GM23338 (cell line): Measurements from ENCODE around the gene PLEKHG4. TPM values are rescaled to one million over a fixed set of nuclear protein-coding genes. Genes with fewer than 3 reads are reported as not detected.

Experiments
- ATAC-seq: fragments of 200-7000 bp; cut with Tn5 transposase; 3 replicates; pipeline ENCODE4 v1.9.1; 2020
- DNase-seq: peaks from one replicate; pipeline ENCODE4 v3.0.0-alpha.2; 2015; ENCODE audit warnings: low spot score
- H2AFZ ChIP-seq: fragments of 200-600 bp; sonication (generic); 2 replicates; pipeline ENCODE4 v1.8.0; 2016; ENCODE audit warnings: antibody characterized with exemption, mild to moderate bottlenecking, moderate library complexity
- H3F3A ChIP-seq: fragments of 200-600 bp; sonication (generic); replicated peaks from 2 replicates; pipeline ENCODE4 v1.8.0; 2017; ENCODE audit warnings: antibody characterized with exemption, mixed run types, low read depth
- H3K27ac ChIP-seq: fragments of 200-600 bp; sonication (generic); 2 replicates; pipeline ENCODE4 v1.6.1; 2016; ENCODE audit warnings: low read depth
- H3K27me3 ChIP-seq: fragments of 200-600 bp; sonication (generic); 2 replicates; pipeline ENCODE4 v1.8.0; 2016; ENCODE audit warnings: mild to moderate bottlenecking, mixed run types, moderate library complexity; ENCODE audit not compliant: insufficient read depth
- H3K36me3 ChIP-seq: fragments of 200-600 bp; sonication (generic); 2 replicates; pipeline ENCODE4 v1.8.0; 2016; ENCODE audit warnings: mild to moderate bottlenecking; ENCODE audit not compliant: insufficient read depth
- H3K4me1 ChIP-seq: fragments of 200-600 bp; sonication (generic); 2 replicates; pipeline ENCODE4 v1.8.0; 2016; ENCODE audit warnings: mild to moderate bottlenecking, moderate library complexity; ENCODE audit not compliant: insufficient read depth
- H3K4me2 ChIP-seq: fragments of 200-600 bp; sonication (generic); 2 replicates; pipeline ENCODE4 v1.7.1; 2017; ENCODE audit warnings: mixed run types
- H3K4me3 ChIP-seq: fragments of 200-600 bp; sonication (generic); 2 replicates; pipeline ENCODE4 v1.6.1; 2016; ENCODE audit warnings: mixed run types
- H3K79me2 ChIP-seq: fragments of 200-600 bp; sonication (generic); replicated peaks from 2 replicates; pipeline ENCODE4 v1.8.0; 2017; ENCODE audit warnings: mild to moderate bottlenecking; ENCODE audit not compliant: insufficient read depth
- H3K9me2 ChIP-seq: fragments of 200-600 bp; sonication (generic); 2 replicates; pipeline ENCODE4 v1.8.0; 2017; ENCODE audit not compliant: insufficient read depth
- H4K20me1 ChIP-seq: fragments of 200-600 bp; sonication (generic); replicated peaks from 2 replicates; pipeline ENCODE4 v1.8.0; 2017; ENCODE audit warnings: mild to moderate bottlenecking; ENCODE audit not compliant: insufficient read depth
- H3K27ac Mint-ChIP-seq: 2 replicates; pipeline ENCODE4 v1.8.0; 2020; ENCODE audit warnings: inconsistent platforms, mild to moderate bottlenecking, moderate library complexity, mixed read lengths
- H3K27me3 Mint-ChIP-seq: 3 replicates; pipeline ENCODE4 v1.8.0; 2022; ENCODE audit warnings: low read depth, mild to moderate bottlenecking, moderate library complexity, mixed read lengths, inconsistent platforms; ENCODE audit not compliant: insufficient read depth, poor library complexity
- H3K36me3 Mint-ChIP-seq: 3 replicates; pipeline ENCODE4 v1.8.0; 2021; ENCODE audit warnings: low read depth, mild to moderate bottlenecking, inconsistent platforms, moderate library complexity, mixed read lengths
- H3K4me1 Mint-ChIP-seq: 3 replicates; pipeline ENCODE4 v1.8.0; 2020; ENCODE audit warnings: mild to moderate bottlenecking, inconsistent platforms, mixed read lengths
- H3K4me3 Mint-ChIP-seq: 3 replicates; pipeline ENCODE4 v1.8.0; 2021; ENCODE audit warnings: moderate library complexity, mild to moderate bottlenecking, inconsistent platforms, mixed read lengths
- H3K9me3 Mint-ChIP-seq: 3 replicates; pipeline ENCODE4 v1.8.0; 2020; ENCODE audit warnings: moderate library complexity, mild to moderate bottlenecking, inconsistent platforms, mixed read lengths
- CREB1 ChIP-seq: fragments of 250-450 bp; sonication (Bioruptor Pico); IDR thresholded peaks from 2 replicates; pipeline ENCODE4 v1.5.0; 2020; ENCODE audit warnings: low read depth, mild to moderate bottlenecking, moderate library complexity
- CTCF ChIP-seq, 2 experiments: fragments of 200-600 bp in 1 of 2; sonication (generic) in 1 of 2; conservative IDR thresholded peaks; 2 replicates each; pipeline versions ENCODE4 v1.5.1 to v1.6.1; 2016 to 2017; ENCODE audit warnings: antibody characterized with exemption in 2 of 2, low read depth in 2 of 2, mild to moderate bottlenecking in 2 of 2, moderate library complexity in 1 of 2
- ETS1 ChIP-seq: IDR thresholded peaks from 2 replicates; pipeline ENCODE4 v1.6.1; 2016; ENCODE audit warnings: antibody characterized with exemption
- EZH2 ChIP-seq: fragments of 200-600 bp; sonication (generic); IDR thresholded peaks from one replicate; pipeline ENCODE4 v1.8.0; 2017; ENCODE audit warnings: antibody characterized with exemption, mild to moderate bottlenecking, low read depth; ENCODE audit not compliant: unreplicated experiment
- EZH2phosphoT487 ChIP-seq: fragments of 200-600 bp; sonication (generic); IDR thresholded peaks from one replicate; pipeline ENCODE4 v1.8.1; 2018; ENCODE audit warnings: antibody characterized with exemption; ENCODE audit not compliant: unreplicated experiment
- JUNB ChIP-seq: IDR thresholded peaks from one replicate; pipeline ENCODE4 v1.6.1; 2016; ENCODE audit warnings: antibody characterized with exemption; ENCODE audit not compliant: unreplicated experiment
- NANOG ChIP-seq: IDR thresholded peaks from 2 replicates; pipeline ENCODE4 v1.6.1; 2016; ENCODE audit warnings: antibody characterized with exemption, borderline replicate concordance
- POLR2AphosphoS5 ChIP-seq: IDR thresholded peaks from 2 replicates; pipeline ENCODE4 v1.6.1; 2016; ENCODE audit warnings: antibody characterized with exemption, low read depth
- REST ChIP-seq: IDR thresholded peaks from one replicate; pipeline ENCODE4 v1.6.1; 2018; ENCODE audit warnings: antibody characterized with exemption; ENCODE audit not compliant: unreplicated experiment
- STAT1 ChIP-seq: IDR thresholded peaks from one replicate; pipeline ENCODE4 v1.6.1; 2016; ENCODE audit warnings: antibody characterized with exemption; ENCODE audit not compliant: unreplicated experiment
- ZNF114 ChIP-seq: fragments of 250-450 bp; sonication (Bioruptor Pico); IDR thresholded peaks from 2 replicates; pipeline ENCODE4 v1.5.0; 2020; ENCODE audit warnings: mild to moderate bottlenecking, moderate library complexity
- ZNF331 ChIP-seq: fragments of 250-450 bp; sonication (Bioruptor Pico); IDR thresholded peaks from 2 replicates; pipeline ENCODE4 v1.5.0; 2020; ENCODE audit warnings: low read depth, mild to moderate bottlenecking, moderate library complexity
- polyA plus RNA-seq: library from polyadenylated mRNA; unstranded; fragments of >200 nt; fragmentation: Nextera tagmentation; extraction: Ambion mirVana; gene quantifications from 2 replicates; pipeline ENCODE4 v1.2.1, GENCODE V29; 2016
- total RNA-seq: library from RNA; depleted of rRNA; stranded (reverse); fragments of >200 nt; shearing (Covaris generic); gene quantifications from 2 replicates; pipeline ENCODE4 v1.2.3, GENCODE V29; 2014
- TF ChIP-seq, protein P1 (sequence below): fragments of 250-450 bp; sonication (Bioruptor Pico); IDR thresholded peaks from 2 replicates; pipeline ENCODE4 v1.5.0; 2020; ENCODE audit warnings: mild to moderate bottlenecking, moderate library complexity

PLEKHG4 gene
- total and polyA plus RNA-seq, 2 experiments from 2014 or later: 3.2 to 10.3 TPM

- no peaks in the 10 kb centered on the region; the same call in 1 of the 2 replicates for H3K36me3 ChIP-seq
- H3K4me1 ChIP-seq: peaks cover 9% of the 10 kb centered on the region
- H3K27ac ChIP-seq: no peak overlapping the region
- no peak for ATAC-seq
- no peaks in the 10 kb centered on the region for H3K79me2 ChIP-seq
- H3F3A ChIP-seq: peaks cover 4% of the 10 kb centered on the region; the same call in 1 of the 2 replicates
- no peak overlapping the region for H2AFZ ChIP-seq
- Mint-ChIP-seq H3K27ac (no peak overlapping the region), H3K9me3 (no peaks in the 10 kb centered on the region), H3K4me1 (peaks cover 16% of the 10 kb centered on the region), H3K36me3 (peaks cover 4% of the 10 kb centered on the region; the same call in 2 of the 3 replicates), H3K27me3 (peaks cover 18% of the 10 kb centered on the region), H3K4me3 (no peak overlapping the region)
- no peak overlapping the region for H3K4me2 ChIP-seq
- peaks cover 32% of the 10 kb centered on the region for H3K27me3 ChIP-seq
- no peak for DNase-seq
- no peaks in the 10 kb centered on the region for H3K9me2 ChIP-seq
- no peak overlapping the region for H3K4me3 ChIP-seq
- H4K20me1 ChIP-seq: no peaks in the 10 kb centered on the region; the same call in none of the 2 replicates
- no peak for TF ChIP-seq REST
- no peak for TF ChIP-seq EZH2phosphoT487
- no peak for TF ChIP-seq CREB1
- TF ChIP-seq, protein P1, sequence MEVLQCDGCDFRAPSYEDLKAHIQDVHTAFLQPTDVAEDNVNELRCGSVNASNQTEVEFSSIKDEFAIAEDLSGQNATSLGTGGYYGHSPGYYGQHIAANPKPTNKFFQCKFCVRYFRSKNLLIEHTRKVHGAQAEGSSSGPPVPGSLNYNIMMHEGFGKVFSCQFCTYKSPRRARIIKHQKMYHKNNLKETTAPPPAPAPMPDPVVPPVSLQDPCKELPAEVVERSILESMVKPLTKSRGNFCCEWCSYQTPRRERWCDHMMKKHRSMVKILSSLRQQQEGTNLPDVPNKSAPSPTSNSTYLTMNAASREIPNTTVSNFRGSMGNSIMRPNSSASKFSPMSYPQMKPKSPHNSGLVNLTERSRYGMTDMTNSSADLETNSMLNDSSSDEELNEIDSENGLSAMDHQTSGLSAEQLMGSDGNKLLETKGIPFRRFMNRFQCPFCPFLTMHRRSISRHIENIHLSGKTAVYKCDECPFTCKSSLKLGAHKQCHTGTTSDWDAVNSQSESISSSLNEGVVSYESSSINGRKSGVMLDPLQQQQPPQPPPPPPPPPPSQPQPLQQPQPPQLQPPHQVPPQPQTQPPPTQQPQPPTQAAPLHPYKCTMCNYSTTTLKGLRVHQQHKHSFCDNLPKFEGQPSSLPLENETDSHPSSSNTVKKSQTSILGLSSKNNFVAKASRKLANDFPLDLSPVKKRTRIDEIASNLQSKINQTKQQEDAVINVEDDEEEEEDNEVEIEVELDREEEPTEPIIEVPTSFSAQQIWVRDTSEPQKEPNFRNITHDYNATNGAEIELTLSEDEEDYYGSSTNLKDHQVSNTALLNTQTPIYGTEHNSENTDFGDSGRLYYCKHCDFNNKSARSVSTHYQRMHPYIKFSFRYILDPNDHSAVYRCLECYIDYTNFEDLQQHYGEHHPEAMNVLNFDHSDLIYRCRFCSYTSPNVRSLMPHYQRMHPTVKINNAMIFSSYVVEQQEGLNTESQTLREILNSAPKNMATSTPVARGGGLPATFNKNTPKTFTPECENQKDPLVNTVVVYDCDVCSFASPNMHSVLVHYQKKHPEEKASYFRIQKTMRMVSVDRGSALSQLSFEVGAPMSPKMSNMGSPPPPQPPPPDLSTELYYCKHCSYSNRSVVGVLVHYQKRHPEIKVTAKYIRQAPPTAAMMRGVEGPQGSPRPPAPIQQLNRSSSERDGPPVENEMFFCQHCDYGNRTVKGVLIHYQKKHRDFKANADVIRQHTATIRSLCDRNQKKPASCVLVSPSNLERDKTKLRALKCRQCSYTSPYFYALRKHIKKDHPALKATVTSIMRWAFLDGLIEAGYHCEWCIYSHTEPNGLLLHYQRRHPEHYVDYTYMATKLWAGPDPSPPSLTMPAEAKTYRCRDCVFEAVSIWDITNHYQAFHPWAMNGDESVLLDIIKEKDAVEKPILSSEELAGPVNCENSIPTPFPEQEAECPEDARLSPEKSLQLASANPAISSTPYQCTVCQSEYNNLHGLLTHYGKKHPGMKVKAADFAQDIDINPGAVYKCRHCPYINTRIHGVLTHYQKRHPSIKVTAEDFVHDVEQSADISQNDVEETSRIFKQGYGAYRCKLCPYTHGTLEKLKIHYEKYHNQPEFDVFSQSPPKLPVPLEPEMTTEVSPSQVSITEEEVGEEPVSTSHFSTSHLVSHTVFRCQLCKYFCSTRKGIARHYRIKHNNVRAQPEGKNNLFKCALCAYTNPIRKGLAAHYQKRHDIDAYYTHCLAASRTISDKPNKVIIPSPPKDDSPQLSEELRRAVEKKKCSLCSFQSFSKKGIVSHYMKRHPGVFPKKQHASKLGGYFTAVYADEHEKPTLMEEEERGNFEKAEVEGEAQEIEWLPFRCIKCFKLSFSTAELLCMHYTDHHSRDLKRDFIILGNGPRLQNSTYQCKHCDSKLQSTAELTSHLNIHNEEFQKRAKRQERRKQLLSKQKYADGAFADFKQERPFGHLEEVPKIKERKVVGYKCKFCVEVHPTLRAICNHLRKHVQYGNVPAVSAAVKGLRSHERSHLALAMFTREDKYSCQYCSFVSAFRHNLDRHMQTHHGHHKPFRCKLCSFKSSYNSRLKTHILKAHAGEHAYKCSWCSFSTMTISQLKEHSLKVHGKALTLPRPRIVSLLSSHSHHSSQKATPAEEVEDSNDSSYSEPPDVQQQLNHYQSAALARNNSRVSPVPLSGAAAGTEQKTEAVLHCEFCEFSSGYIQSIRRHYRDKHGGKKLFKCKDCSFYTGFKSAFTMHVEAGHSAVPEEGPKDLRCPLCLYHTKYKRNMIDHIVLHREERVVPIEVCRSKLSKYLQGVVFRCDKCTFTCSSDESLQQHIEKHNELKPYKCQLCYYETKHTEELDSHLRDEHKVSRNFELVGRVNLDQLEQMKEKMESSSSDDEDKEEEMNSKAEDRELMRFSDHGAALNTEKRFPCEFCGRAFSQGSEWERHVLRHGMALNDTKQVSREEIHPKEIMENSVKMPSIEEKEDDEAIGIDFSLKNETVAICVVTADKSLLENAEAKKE (CRISPR knock-in tag): no peak
- TF ChIP-seq ZNF331 (CRISPR knock-in tag): no peak
- no peak for TF ChIP-seq JUNB
- no peak for TF ChIP-seq POLR2AphosphoS5
- TF ChIP-seq NANOG: no peak
- TF ChIP-seq ETS1: no peak
- TF ChIP-seq CTCF (conservative IDR thresholded peaks at IDR 0.05; ENCODE audit: low read depth in 2 of 2): no peak
- no peak for TF ChIP-seq ZNF114 (CRISPR knock-in tag)
- no peak for TF ChIP-seq STAT1
- no peak for TF ChIP-seq EZH2
These were observed 26.5 kb upstream of the PLEKHG4 start for GRCh38 chr16:67252609-67253497.
